Suprapubic skin (tissue), 4 donors: Measurements from ENCODE around the gene PTGER1. TPM values are rescaled to one million over a fixed set of nuclear protein-coding genes. Genes with fewer than 3 reads are reported as not detected.

Experiments used
- DNase-seq, 2 donors: peaks; one replicate each; pipeline ENCODE4 v3.0.0-alpha.2; 2019; ENCODE audit warnings: low spot score in 2 of 2
- H3K27ac ChIP-seq: fragments of 200-600 bp; sonication (generic); one replicate; pipeline ENCODE4 v1.5.1; 2019
- H3K27me3 ChIP-seq: fragments of 200-600 bp; sonication (generic); one replicate; pipeline ENCODE4 v1.5.1; 2019
- H3K36me3 ChIP-seq: fragments of 200-600 bp; sonication (generic); one replicate; pipeline ENCODE4 v1.5.1; 2019
- H3K4me1 ChIP-seq: fragments of 200-600 bp; sonication (generic); one replicate; pipeline ENCODE4 v1.5.1; 2019
- H3K4me3 ChIP-seq: fragments of 200-600 bp; sonication (generic); one replicate; pipeline ENCODE4 v1.5.1; 2019; ENCODE audit warnings: mild to moderate bottlenecking
- H3K9me3 ChIP-seq: fragments of 200-600 bp; sonication (generic); one replicate; pipeline ENCODE4 v1.5.1; 2019
- CTCF ChIP-seq, 2 donors: fragments of 200-600 bp in 1 of 2; fragments of 450-650 bp in 1 of 2; sonication (generic) in 1 of 2; IDR thresholded peaks; one replicate each; pipeline ENCODE4 v1.5.1; 2016 to 2019; ENCODE audit warnings: antibody characterized with exemption in 2 of 2, mild to moderate bottlenecking in 1 of 2, moderate library complexity in 1 of 2
- EP300 ChIP-seq: sonication (generic); formaldehyde crosslinking; IDR thresholded peaks from one replicate; pipeline ENCODE4 v1.6.1; 2017; ENCODE audit warnings: antibody characterized with exemption
- POLR2A ChIP-seq, 2 donors: fragments of 450-650 bp; IDR thresholded peaks; one replicate each; pipeline ENCODE4 v1.6.1; 2017; ENCODE audit warnings: antibody characterized with exemption in 2 of 2, mild to moderate bottlenecking in 2 of 2, moderate library complexity in 2 of 2
- POLR2AphosphoS5 ChIP-seq, 3 donors: sonication (generic); formaldehyde crosslinking; IDR thresholded peaks; one replicate each; pipeline ENCODE4 v1.6.1; 2017; ENCODE audit warnings: antibody characterized with exemption in 3 of 3
- WGBS: methylation state at CpG from one replicate; pipeline ENCODE4 v1.1.5; 2018; 5-methylcytosine and 5-hydroxymethylcytosine counted together
- total RNA-seq, 4 donors: library from RNA; depleted of rRNA; stranded (reverse); fragments of >200 nt; gene quantifications; one replicate each; pipeline ENCODE4 v1.1.0, GENCODE V29; 2016

PTGER1 gene
- total RNA-seq, 4 donors from 2014 or later: 0.47 TPM; not detected in 3

GRCh38 chr19:14450876-14451275 is 24.3 kb downstream of the PTGER1 start:
- Histone ChIP-seq H3K27ac (no peak overlapping the region), H3K36me3 (peaks cover 79% of the 10 kb centered on the region), H3K4me3 (no peak overlapping the region), H3K9me3 (no peaks in the 10 kb centered on the region), H3K4me1 (peaks cover 4% of the 10 kb centered on the region), H3K27me3 (no peaks in the 10 kb centered on the region)
- DNase-seq: no peak
- TF ChIP-seq EP300 (no peak), POLR2AphosphoS5 (IDR thresholded peaks at IDR 0.05) (no peak), POLR2A (IDR thresholded peaks at IDR 0.05) (no peak), CTCF (IDR thresholded peaks at IDR 0.05) (no peak)
- 98% methylated on average over 14 of the region's 19 CpGs for WGBS

- no peaks in the 10 kb centered on the region for H3K27me3 ChIP-seq
- no peak for DNase-seq
- no peak overlapping the region for H3K4me3 ChIP-seq
- peaks cover 4% of the 10 kb centered on the region for H3K4me1 ChIP-seq
- no peaks in the 10 kb centered on the region for H3K9me3 ChIP-seq
- TF ChIP-seq POLR2AphosphoS5 (IDR thresholded peaks at IDR 0.05): no peak
- TF ChIP-seq CTCF (IDR thresholded peaks at IDR 0.05): no peak
- no peak for TF ChIP-seq EP300
- no peak for TF ChIP-seq POLR2A (IDR thresholded peaks at IDR 0.05)
- H3K36me3 ChIP-seq: peaks cover 83% of the 10 kb centered on the region
- WGBS: 87% methylated on average over 27 of the region's 30 CpGs
- H3K27ac ChIP-seq: no peak overlapping the region
These were observed 24.8 kb downstream of the PTGER1 start for GRCh38 chr19:14450168-14450874.

GRCh38 chr19:14449321-14449720 is 25.8 kb downstream of the PTGER1 start:
- TF ChIP-seq CTCF (IDR thresholded peaks at IDR 0.05): no peak
- no peak for TF ChIP-seq POLR2AphosphoS5 (IDR thresholded peaks at IDR 0.05)
- no peak for TF ChIP-seq EP300
- no peak for TF ChIP-seq POLR2A (IDR thresholded peaks at IDR 0.05)
- Histone ChIP-seq H3K36me3 (peaks cover 85% of the 10 kb centered on the region), H3K27ac (no peak overlapping the region)

GRCh38 chr19:14446336-14447036 is 28.7 kb downstream of the PTGER1 start:
- no peaks in the 10 kb centered on the region for H3K27me3 ChIP-seq
- no peak overlapping the region for H3K27ac ChIP-seq
- peaks cover 5% of the 10 kb centered on the region for H3K4me1 ChIP-seq
- no peak for DNase-seq
- H3K9me3 ChIP-seq: no peaks in the 10 kb centered on the region
- 97% methylated on average over 10 of the region's 10 CpGs for WGBS
- peaks cover 85% of the 10 kb centered on the region for H3K36me3 ChIP-seq
- H3K4me3 ChIP-seq: no peak overlapping the region
- TF ChIP-seq POLR2A (IDR thresholded peaks at IDR 0.05): no peak
- no peak for TF ChIP-seq EP300
- TF ChIP-seq CTCF (IDR thresholded peaks at IDR 0.05): no peak
- no peak for TF ChIP-seq POLR2AphosphoS5 (IDR thresholded peaks at IDR 0.05)

More at GRCh38 chr19:14449321-14449720, 25.8 kb downstream of the PTGER1 start:
- WGBS: 93% methylated on average over 6 of the region's 6 CpGs
- H3K27me3 ChIP-seq: no peaks in the 10 kb centered on the region
- H3K4me3 ChIP-seq: no peak overlapping the region
- no peaks in the 10 kb centered on the region for H3K9me3 ChIP-seq
- peaks cover 4% of the 10 kb centered on the region for H3K4me1 ChIP-seq
- no peak for DNase-seq

GRCh38 chr19:14443632-14444216 is 31.4 kb downstream of the PTGER1 start:
- no peak for DNase-seq
- Histone ChIP-seq H3K4me1 (peaks cover 22% of the 10 kb centered on the region), H3K36me3 (peaks cover 64% of the 10 kb centered on the region), H3K4me3 (no peak overlapping the region), H3K9me3 (no peaks in the 10 kb centered on the region), H3K27ac (no peak overlapping the region), H3K27me3 (no peaks in the 10 kb centered on the region)
- TF ChIP-seq CTCF (IDR thresholded peaks at IDR 0.05) (no peak), POLR2AphosphoS5 (IDR thresholded peaks at IDR 0.05) (no peak), EP300 (no peak), POLR2A (IDR thresholded peaks at IDR 0.05) (no peak)
- 88% methylated on average over 13 of the region's 14 CpGs for WGBS
